Neuronal stem cell (in vitro differentiated cells): ENCODE results near the gene PTPRD. TPM values are rescaled to one million over a fixed set of nuclear protein-coding genes. Genes with fewer than 3 reads are reported as not detected.
A peak's percentile ranks its signal among the peaks of the same experiment; 100 is the strongest.

Experiments used
- DNase-seq: peaks from one replicate; pipeline ENCODE4 v3.0.0-alpha.2; 2013; ENCODE audit warnings: low spot score
- H2AFZ ChIP-seq: one replicate; pipeline ENCODE4 v1.6.1; 2013; ENCODE audit warnings: mild to moderate bottlenecking, low read length, inconsistent platforms
- H2AK5ac ChIP-seq: 2 replicates; pipeline ENCODE4 v1.6.1; 2013; ENCODE audit warnings: low read depth, mild to moderate bottlenecking, inconsistent platforms, low read length, moderate library complexity, mixed read lengths
- H2BK120ac ChIP-seq: 2 replicates; pipeline ENCODE4 v1.6.1; 2013; ENCODE audit warnings: low read depth, mild to moderate bottlenecking, inconsistent platforms, low read length, moderate library complexity, mixed read lengths
- H2BK12ac ChIP-seq: one replicate; pipeline ENCODE4 v1.6.1; 2013; ENCODE audit warnings: low read length, inconsistent platforms
- H2BK15ac ChIP-seq: 2 replicates; pipeline ENCODE4 v1.6.1; 2013; ENCODE audit warnings: mild to moderate bottlenecking, low read length, inconsistent platforms, mixed read lengths
- H2BK5ac ChIP-seq: one replicate; pipeline ENCODE4 v1.6.1; 2013; ENCODE audit warnings: inconsistent platforms, mild to moderate bottlenecking, low read length, moderate library complexity
- H3K14ac ChIP-seq: one replicate; pipeline ENCODE4 v1.6.1; 2013; ENCODE audit warnings: low read length, inconsistent platforms
- H3K18ac ChIP-seq: 2 replicates; pipeline ENCODE4 v1.6.1; 2013; ENCODE audit warnings: low read length, inconsistent platforms
- H3K23ac ChIP-seq: 2 replicates; pipeline ENCODE4 v1.6.1; 2013; ENCODE audit warnings: low read depth, mild to moderate bottlenecking, mixed read lengths, low read length, inconsistent platforms; ENCODE audit not compliant: poor library complexity
- H3K27ac ChIP-seq: replicated peaks from 3 replicates; pipeline ENCODE4 v1.5.1; 2013; ENCODE audit warnings: low read length, inconsistent platforms
- H3K27me3 ChIP-seq, 3 experiments: 2 replicates each; pipeline ENCODE4 v1.6.1; 2013; ENCODE audit warnings: low read length in 3 of 3, mild to moderate bottlenecking in 2 of 3, inconsistent platforms in 1 of 3, low read depth in 1 of 3, mixed read lengths in 1 of 3, moderate library complexity in 1 of 3; ENCODE audit not compliant: control insufficient read depth in 3 of 3, insufficient read depth in 3 of 3
- H3K36me3 ChIP-seq, 2 donors: replicated peaks in 1 of 2; 2 replicates each; pipeline ENCODE4 v1.6.1; 2013; ENCODE audit warnings: low read length in 2 of 2; ENCODE audit not compliant: control insufficient read depth in 2 of 2, insufficient read depth in 2 of 2
- H3K4ac ChIP-seq: 2 replicates; pipeline ENCODE4 v1.6.1; 2013; ENCODE audit warnings: inconsistent platforms, mild to moderate bottlenecking, low read length, moderate library complexity
- H3K4me1 ChIP-seq, 2 donors: 1 replicate in 1 of 2; 2 replicates in 1 of 2; pipeline ENCODE4 v1.6.1; 2013; ENCODE audit warnings: low read length in 2 of 2, low read depth in 1 of 2; ENCODE audit not compliant: control insufficient read depth in 2 of 2, insufficient read depth in 1 of 2
- H3K4me2 ChIP-seq: one replicate; pipeline ENCODE4 v1.6.1; 2013; ENCODE audit warnings: mild to moderate bottlenecking, low read length, inconsistent platforms; ENCODE audit not compliant: insufficient read depth, poor library complexity, severe bottlenecking
- H3K4me3 ChIP-seq, 2 donors: 2 replicates each; pipeline ENCODE4 v1.5.1; 2013; ENCODE audit warnings: low read length in 2 of 2, mild to moderate bottlenecking in 2 of 2, inconsistent platforms in 1 of 2, moderate library complexity in 1 of 2
- H3K79me1 ChIP-seq: one replicate; pipeline ENCODE4 v1.6.1; 2013; ENCODE audit warnings: low read depth, mild to moderate bottlenecking, inconsistent platforms, low read length, moderate library complexity
- H3K9ac ChIP-seq: one replicate; pipeline ENCODE4 v1.6.1; 2013; ENCODE audit warnings: mild to moderate bottlenecking, low read depth, low read length, inconsistent platforms; ENCODE audit not compliant: poor library complexity
- H3K9me3 ChIP-seq, 2 donors: replicated peaks in 1 of 2; 2 replicates each; pipeline versions ENCODE3 to v1.6.1; 2013; ENCODE audit warnings: low read length in 2 of 2, mild to moderate bottlenecking in 2 of 2, inconsistent platforms in 1 of 2, low read depth in 1 of 2, mixed read lengths in 1 of 2, moderate library complexity in 1 of 2; ENCODE audit not compliant: control insufficient read depth in 2 of 2, insufficient read depth in 1 of 2
- H4K8ac ChIP-seq: one replicate; pipeline ENCODE4 v1.6.1; 2013; ENCODE audit warnings: low read depth, mild to moderate bottlenecking, inconsistent platforms, low read length, moderate library complexity
- H4K91ac ChIP-seq: one replicate; pipeline ENCODE4 v1.6.1; 2013; ENCODE audit warnings: low read length, low read depth, mild to moderate bottlenecking, inconsistent platforms; ENCODE audit not compliant: poor library complexity
- WGBS, 2 donors: extraction: QIAGEN DNeasy Blood & Tissue Kit; methylation state at CpG; one replicate each; pipeline ENCODE4 v1.1.7; 2013; ENCODE audit warnings: missing lambda C conversion rate in 2 of 2, mixed read lengths in 1 of 2; ENCODE audit not compliant: insufficient read length in 2 of 2, insufficient replicate concordance in 1 of 2; ENCODE audit errors: extremely low coverage in 2 of 2; 5-methylcytosine and 5-hydroxymethylcytosine counted together
- polyA plus RNA-seq, 2 experiments: library from polyadenylated mRNA; stranded (reverse); fragments of 200-250 nt; gene quantifications; one replicate each; pipeline ENCODE4 v1.2.3, GENCODE V29; 2013

Gene PTPRD
- 30.8 TPM for polyA plus RNA-seq (2013, experiment 1 of 2)
- polyA plus RNA-seq (2013, experiment 2 of 2) = 30.4 TPM

DNA sequence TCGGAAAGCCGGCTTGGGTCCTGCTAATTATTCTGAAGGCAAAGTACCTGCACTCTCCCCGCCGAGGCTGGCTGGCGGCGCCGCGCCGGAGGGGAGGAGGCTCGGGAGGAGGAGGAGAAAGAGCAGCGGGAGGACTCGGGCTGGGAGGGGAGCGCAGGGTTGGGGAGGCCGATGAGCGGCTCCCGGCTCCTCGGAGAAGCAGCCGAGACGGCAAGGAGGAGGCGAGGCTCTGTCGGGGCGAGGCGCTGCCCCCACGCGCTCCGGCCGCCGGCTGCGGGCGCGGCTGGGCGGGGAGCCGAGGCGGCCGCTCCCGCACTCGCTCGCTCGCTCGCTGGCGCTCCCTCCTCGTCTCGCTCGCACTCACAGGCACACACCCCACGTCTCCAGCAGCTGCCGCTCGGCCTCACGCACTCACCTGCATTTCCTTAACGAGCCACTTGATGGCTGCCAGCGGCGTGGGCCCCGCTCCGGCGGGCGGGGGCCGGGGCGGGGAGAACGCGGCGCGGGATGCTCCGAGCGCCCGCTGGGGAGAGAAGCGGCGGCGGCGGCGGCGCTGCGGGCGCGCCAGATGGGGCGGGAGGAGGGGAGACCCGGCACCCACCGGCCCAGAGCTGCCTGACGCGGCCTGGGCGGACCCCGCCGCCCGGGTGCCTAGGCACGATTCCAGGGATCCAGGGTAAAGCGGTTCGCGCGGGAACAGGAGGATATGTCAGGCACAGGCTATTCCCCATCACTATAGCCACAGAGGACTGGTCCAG is at the start of gene PTPRD:
Gene PTPRD (minus strand): TSS at position 362 of the 758 bp plus-strand sequence.
- no peaks in the 10 kb centered on the region for H3K36me3 ChIP-seq
- peak within 1 kb of the TSS; percentile 46 to 89 for H3K4me3 ChIP-seq
- no CpG with 5 or more reads among the region's 87 CpGs for WGBS, 2 donors
- peak within 1 kb of the TSS; percentile 96 for H2BK15ac ChIP-seq
- H2AFZ ChIP-seq = peak within 1 kb of the TSS; percentile 98
- no peaks in the 10 kb centered on the region for H3K9me3 ChIP-seq
- H3K4me2 ChIP-seq = peak within 1 kb of the TSS; percentile 66
- peak within 1 kb of the TSS; percentile 53 for H2BK5ac ChIP-seq
- H4K8ac ChIP-seq = no peak within 1 kb of the TSS
- H3K79me1 ChIP-seq = no peaks in the 10 kb centered on the region
- H2BK120ac ChIP-seq = peak within 1 kb of the TSS; percentile 72
- H3K27me3 ChIP-seq = peaks cover 0 to 45% (median 12%) of the 10 kb centered on the region in 3 experiments
- peak within 1 kb of the TSS; percentile 89 for H3K18ac ChIP-seq
- DNase-seq = peak; percentile 71
- H2AK5ac ChIP-seq = no peak within 1 kb of the TSS
- peak within 1 kb of the TSS; percentile 70 for H3K9ac ChIP-seq
- no peak within 1 kb of the TSS for H3K27ac ChIP-seq
- H2BK12ac ChIP-seq = no peak within 1 kb of the TSS
- H3K23ac ChIP-seq = peak within 1 kb of the TSS; percentile 73
- no peak within 1 kb of the TSS for H4K91ac ChIP-seq
- no peaks in the 10 kb centered on the region for H3K4me1 ChIP-seq
- H3K4ac ChIP-seq = no peak within 1 kb of the TSS
- no peak within 1 kb of the TSS for H3K14ac ChIP-seq

DNA sequence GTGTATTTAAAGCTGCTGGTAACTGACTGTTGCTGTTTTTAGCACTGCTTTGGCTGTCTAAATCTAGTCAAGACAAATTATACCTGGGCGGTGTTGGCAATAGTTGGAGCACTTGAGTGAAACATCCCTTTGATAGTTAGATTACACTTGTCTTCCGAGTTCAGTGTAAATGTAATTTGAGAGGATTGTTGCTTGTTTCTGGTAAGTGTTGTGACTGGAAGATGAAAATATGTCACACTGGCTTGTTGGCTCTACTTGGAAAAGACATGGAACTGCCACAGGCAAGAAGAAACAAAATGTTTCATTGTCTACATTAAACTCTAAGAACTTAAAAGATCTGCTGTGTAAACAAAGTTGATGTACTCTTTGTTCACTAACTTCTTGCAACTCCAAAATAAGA is 49.2 kb upstream of the PTPRD start:
- Histone ChIP-seq H2AFZ (no peak overlapping the region), H3K23ac (no peak overlapping the region), H2BK120ac (no peak overlapping the region), H4K91ac (no peak overlapping the region), H3K4ac (no peak overlapping the region), H3K4me1 (no peaks in the 10 kb centered on the region), H3K9ac (no peak overlapping the region), H2BK12ac (no peak overlapping the region), H4K8ac (no peak overlapping the region), H3K14ac (no peak overlapping the region), H3K9me3 (no peaks in the 10 kb centered on the region), H3K79me1 (no peaks in the 10 kb centered on the region), H2BK15ac (no peak overlapping the region), H3K27ac (no peak overlapping the region), H3K18ac (no peak overlapping the region), H3K4me2 (no peak overlapping the region), H2BK5ac (no peak overlapping the region), H3K36me3 (no peaks in the 10 kb centered on the region), H3K4me3 (no peak overlapping the region), H3K27me3 (no peaks in the 10 kb centered on the region), H2AK5ac (no peak overlapping the region)
- no peak for DNase-seq
- WGBS, 2 donors = no CpG with 5 or more reads among the region's 2 CpGs

DNA sequence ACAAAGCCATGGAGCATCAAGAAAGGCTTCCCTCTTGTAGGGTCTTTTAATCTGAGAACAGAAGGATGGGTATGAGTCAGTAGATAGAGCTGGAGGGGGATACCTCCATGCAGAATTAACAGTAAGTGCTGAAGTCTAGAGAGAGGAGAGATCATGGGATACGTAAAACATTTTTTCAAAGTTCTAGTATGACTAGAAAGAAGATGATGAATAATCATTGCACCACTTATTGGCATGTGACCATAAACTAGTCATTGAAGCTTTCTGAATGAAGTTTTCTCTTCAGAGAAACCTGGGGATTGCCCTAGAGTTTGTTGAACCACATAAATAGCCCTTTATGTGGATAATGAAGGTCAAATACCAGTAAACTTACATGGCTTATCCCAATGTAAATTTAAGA is 48.6 kb upstream of the PTPRD start:
- no peak overlapping the region for H3K27ac ChIP-seq
- no peak overlapping the region for H3K4ac ChIP-seq
- H3K4me3 ChIP-seq = no peak overlapping the region
- H3K23ac ChIP-seq = no peak overlapping the region
- no peak overlapping the region for H3K18ac ChIP-seq
- no peak overlapping the region for H2BK5ac ChIP-seq
- no peaks in the 10 kb centered on the region for H3K79me1 ChIP-seq
- H2AK5ac ChIP-seq = no peak overlapping the region
- H3K4me2 ChIP-seq = no peak overlapping the region
- H2AFZ ChIP-seq = no peak overlapping the region
- no peaks in the 10 kb centered on the region for H3K27me3 ChIP-seq
- H3K14ac ChIP-seq = no peak overlapping the region
- H3K4me1 ChIP-seq = no peaks in the 10 kb centered on the region
- no peak overlapping the region for H2BK12ac ChIP-seq
- H4K91ac ChIP-seq = no peak overlapping the region
- no peak overlapping the region for H2BK120ac ChIP-seq
- no peak for DNase-seq
- H3K36me3 ChIP-seq = no peaks in the 10 kb centered on the region
- H4K8ac ChIP-seq = no peak overlapping the region
- no peak overlapping the region for H2BK15ac ChIP-seq
- WGBS, 2 donors = no CpG with 5 or more reads among the region's 1 CpG
- H3K9ac ChIP-seq = no peak overlapping the region
- H3K9me3 ChIP-seq = no peaks in the 10 kb centered on the region

DNA sequence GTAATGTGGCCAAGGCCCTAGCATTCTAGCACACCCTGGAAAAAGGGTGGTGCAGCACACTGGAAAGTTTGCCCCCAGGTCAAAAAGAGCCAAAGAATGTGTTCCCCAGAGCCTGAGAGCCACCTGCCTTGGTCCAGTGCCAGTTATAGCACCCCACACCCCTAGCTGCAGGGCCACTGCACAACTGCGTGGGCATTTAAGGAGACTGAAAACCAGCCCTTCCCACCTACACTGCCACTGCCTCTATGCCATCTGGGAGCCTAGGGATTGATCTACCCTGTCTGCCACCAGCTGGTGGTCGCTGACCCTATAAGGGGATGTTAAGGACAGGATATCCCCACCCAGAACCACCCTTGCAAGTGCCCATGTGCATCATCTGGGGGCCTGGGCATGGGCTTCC is 38.2 kb upstream of the PTPRD start:
- Histone ChIP-seq H3K4me1 (no peaks in the 10 kb centered on the region), H2AK5ac (no peak overlapping the region), H2BK12ac (no peak overlapping the region), H4K8ac (no peak overlapping the region), H3K9ac (no peak overlapping the region), H3K36me3 (no peaks in the 10 kb centered on the region), H3K27ac (no peak overlapping the region), H3K14ac (peak overlapping the region; percentile 47), H3K27me3 (no peaks in the 10 kb centered on the region), H3K9me3 (no peaks in the 10 kb centered on the region), H3K23ac (no peak overlapping the region), H2BK5ac (no peak overlapping the region), H3K18ac (no peak overlapping the region), H3K79me1 (no peaks in the 10 kb centered on the region), H2BK120ac (no peak overlapping the region), H3K4me3 (no peak overlapping the region), H3K4ac (no peak overlapping the region), H2BK15ac (no peak overlapping the region), H2AFZ (no peak overlapping the region), H3K4me2 (no peak overlapping the region), H4K91ac (no peak overlapping the region)
- WGBS, 2 donors = no CpG with 5 or more reads among the region's 2 CpGs
- DNase-seq = no peak
